ENCODE measurements around the gene NRG2.

GRCh38 chr5:139843991-139844390 is 199.1 kb downstream of the NRG2 start:
- TF ChIP-seq CTCF (conservative IDR thresholded peaks at IDR 0.05; ENCODE audit: low read depth in 2 of 2) (no peak), EZH2 (IDR thresholded peaks at IDR 0.05; ENCODE audit: low read depth, unreplicated experiment) (no peak)

Data from GM23338 (cell line).